GM13976 (cell line): ENCODE results near the gene CACNB4.
A peak's percentile ranks its signal among the peaks of the same experiment; 100 is the strongest.

ENCODE experiments used
- DNase-seq: peaks from one replicate; pipeline ENCODE4 v3.0.0; 2012; ENCODE audit warnings: low spot score
- CTCF ChIP-seq: IDR thresholded peaks from 2 replicates; pipeline ENCODE4 v1.5.1; 2012; ENCODE audit warnings: borderline replicate concordance, mild to moderate bottlenecking; ENCODE audit not compliant: insufficient read depth; ENCODE audit errors: extremely low read depth, missing control alignments, control extremely low read depth
- in situ Hi-C: fragments of 300-500 bp; cut with MboI; formaldehyde crosslinking; loops from one replicate; pipeline ENCODE4 v1.12.0; 2022; ENCODE audit warnings: low sequenced_read_pairs, mixed read lengths, inconsistent platforms; ENCODE audit not compliant: unreplicated experiment

CACNB4 gene

GRCh38 chr2:152061383-152061782 is 37.5 kb downstream of the CACNB4 start:
- in situ Hi-C loops = no loop called here
- TF ChIP-seq CTCF = no peak
- no peak for DNase-seq

- no peak for DNase-seq
- no peak for TF ChIP-seq CTCF
Observed at GRCh38 chr2:152058655-152059054, 40.2 kb downstream of the CACNB4 start.

GRCh38 chr2:152056418-152056817 is 42.4 kb downstream of the CACNB4 start:
- DNase-seq = no peak
- in situ Hi-C loops = no loop called here
- no peak for TF ChIP-seq CTCF

More at GRCh38 chr2:152058655-152059054, 40.2 kb downstream of the CACNB4 start:
- in situ Hi-C loops = no loop called here

- DNase-seq = no peak
- in situ Hi-C loops = no loop called here
- TF ChIP-seq CTCF = no peak
Observed at GRCh38 chr2:152055366-152056108, 43.3 kb downstream of the CACNB4 start.

- TF ChIP-seq CTCF = no peak
- DNase-seq = no peak
- in situ Hi-C loops = no loop called here
Observed at GRCh38 chr2:152054593-152054992, 44.3 kb downstream of the CACNB4 start.

- TF ChIP-seq CTCF = no peak
- DNase-seq = peak; percentile 46
- in situ Hi-C loops = no loop called here
Observed at GRCh38 chr2:152051436-152051835, 47.4 kb downstream of the CACNB4 start.
